GM18951 (cell line): ENCODE data around the gene KLF15.

Source experiments
- POLR2A ChIP-seq: IDR thresholded peaks from 4 replicates; pipeline ENCODE4 v1.6.1; 2011; ENCODE audit warnings: mild to moderate bottlenecking; ENCODE audit not compliant: insufficient read length, insufficient read depth; ENCODE audit errors: extremely low read depth
- in situ Hi-C: fragments of 300-500 bp; cut with MboI; formaldehyde crosslinking; loops from one replicate; pipeline ENCODE4 v1.12.0; 2022; ENCODE audit warnings: low sequenced_read_pairs, mixed read lengths, inconsistent platforms; ENCODE audit not compliant: unreplicated experiment

KLF15 gene

GRCh38 chr3:126365351-126366277 is 8.4 kb upstream of the KLF15 start:
- TF ChIP-seq POLR2A = no peak
- in situ Hi-C loops = no loop called here

GRCh38 chr3:126364731-126365301 is 7.6 kb upstream of the KLF15 start:
- in situ Hi-C loops = no loop called here
- TF ChIP-seq POLR2A = no peak

GRCh38 chr3:126364130-126364695 is 7.0 kb upstream of the KLF15 start:
- no peak for TF ChIP-seq POLR2A
- in situ Hi-C loops = no loop called here

- no peak for TF ChIP-seq POLR2A
- in situ Hi-C loops = no loop called here
Measured at GRCh38 chr3:126361211-126361610, 4.0 kb upstream of the KLF15 start.

GRCh38 chr3:126360714-126361060 is 3.5 kb upstream of the KLF15 start:
- in situ Hi-C loops = no loop called here
- TF ChIP-seq POLR2A = no peak

GRCh38 chr3:126360046-126360713 is 3.0 kb upstream of the KLF15 start:
- in situ Hi-C loops = no loop called here
- no peak for TF ChIP-seq POLR2A

GRCh38 chr3:126358816-126359181 is 1.6 kb upstream of the KLF15 start:
- in situ Hi-C loops = no loop called here
- TF ChIP-seq POLR2A = no peak

GRCh38 chr3:126358038-126358815 is 1.0 kb upstream of the KLF15 start:
- no peak for TF ChIP-seq POLR2A

GRCh38 chr3:126356373-126357264 is 589 bp downstream of the KLF15 start:
- in situ Hi-C loops = no loop called here
- TF ChIP-seq POLR2A = no peak

More at GRCh38 chr3:126358038-126358815, 1.0 kb upstream of the KLF15 start:
- in situ Hi-C loops = no loop called here

GRCh38 chr3:126355777-126356372 is 1.3 kb downstream of the KLF15 start:
- no peak for TF ChIP-seq POLR2A
- in situ Hi-C loops = no loop called here

- in situ Hi-C loops = no loop called here
- TF ChIP-seq POLR2A = no peak
Measured at GRCh38 chr3:126355251-126355650, 2.0 kb downstream of the KLF15 start.
